GM12878 (cell line): ENCODE measurements around the gene RPEL1. TPM values are rescaled to one million over a fixed set of nuclear protein-coding genes. Genes with fewer than 3 reads are reported as not detected.

Experiments used
- ATAC-seq: fragments of 200-7000 bp; cut with Tn5 transposase; 3 replicates; pipeline ENCODE4 v1.9.1; 2020; ENCODE audit warnings: mild to moderate bottlenecking, moderate library complexity
- BruUV-seq: library from RNA; stranded (reverse); fragments of 400-500 nt; replicated peaks from 2 replicates; lab custom pipeline; 2021; lab: Mats Ljungman, UMichigan
- CTCF ChIA-PET: fragments of 300-600 bp; sonication (Branson Sonifier 250); formaldehyde crosslinking; extraction: SDS; loops from one replicate; lab custom pipeline; 2021; ENCODE audit warnings: inconsistent platforms; lab: Yijun Ruan, JAX
- POLR2A ChIA-PET: fragments of 350-600 bp; formaldehyde crosslinking; extraction: SDS; loops from one replicate; lab custom pipeline; 2021; ENCODE audit warnings: inconsistent platforms; lab: Charles Lee
- RAD21 ChIA-PET: fragments of 300-600 bp; sonication (Branson Sonifier 250); formaldehyde crosslinking; loops from one replicate; lab custom pipeline; 2023; ENCODE audit warnings: antibody characterized with exemption; ENCODE audit not compliant: unreplicated experiment; lab: Charles Lee
- SMC1A ChIA-PET: fragments of 300-600 bp; sonication (Branson Sonifier 250); formaldehyde crosslinking; loops from one replicate; lab custom pipeline; 2023; ENCODE audit not compliant: unreplicated experiment, uncharacterized antibody; lab: Charles Lee
- DNase-seq: peaks from one replicate; pipeline ENCODE4 v3.0.0-alpha.2; 2011; ENCODE audit warnings: low read depth, low spot score
- FAIRE-seq: peaks from 3 replicates; lab custom pipeline; 2011; peaks lifted over from hg19 to GRCh38; lab: Jason Lieb, UNC
- H2AFZ ChIP-seq: 2 replicates; pipeline ENCODE4 v1.6.0; 2011; ENCODE audit warnings: low read depth, low read length, control low read depth; ENCODE audit not compliant: control insufficient read depth
- H3K27ac ChIP-seq: 2 replicates; pipeline ENCODE4 v1.5.1; 2011; ENCODE audit warnings: control low read depth; ENCODE audit not compliant: control insufficient read depth, insufficient read depth
- H3K27me3 ChIP-seq, 2 experiments: replicated peaks in 1 of 2; 2 replicates each; pipeline versions ENCODE4 v1.6.0 to v1.6.1; 2011; ENCODE audit warnings: low read length in 1 of 2; ENCODE audit not compliant: control insufficient read depth in 2 of 2, insufficient read depth in 2 of 2
- H3K36me3 ChIP-seq, 2 experiments: 2 replicates each; pipeline ENCODE4 v1.5.1; 2011; ENCODE audit warnings: low read length in 1 of 2; ENCODE audit not compliant: control insufficient read depth in 2 of 2, insufficient read depth in 2 of 2
- H3K4me1 ChIP-seq: 2 replicates; pipeline ENCODE4 v1.6.1; 2011; ENCODE audit warnings: mild to moderate bottlenecking, low read length, moderate library complexity, mixed read lengths; ENCODE audit not compliant: control insufficient read depth, insufficient read depth
- H3K4me2 ChIP-seq: 2 replicates; pipeline ENCODE4 v1.6.0; 2011; ENCODE audit warnings: control low read depth; ENCODE audit not compliant: control insufficient read depth, insufficient read depth
- H3K4me3 ChIP-seq: fragments of 200-600 bp; sonication (generic); 2 replicates; pipeline ENCODE4 v1.5.1; 2016
- H3K79me2 ChIP-seq: 2 replicates; pipeline ENCODE4 v1.6.0; 2011; ENCODE audit warnings: low read length; ENCODE audit not compliant: control insufficient read depth, insufficient read depth
- H3K9ac ChIP-seq: 2 replicates; pipeline ENCODE4 v1.8.0; 2011; ENCODE audit warnings: low read length, control low read depth, mixed read lengths; ENCODE audit not compliant: control insufficient read depth, insufficient read depth
- H3K9me3 ChIP-seq: replicated peaks from 3 replicates; pipeline ENCODE4 v1.5.1; 2011; ENCODE audit warnings: mild to moderate bottlenecking, low read length; ENCODE audit not compliant: control insufficient read depth, insufficient read depth
- H4K20me1 ChIP-seq: 2 replicates; pipeline ENCODE4 v1.6.0; 2011; ENCODE audit not compliant: control insufficient read depth, insufficient read depth
- ATF3 ChIP-seq: IDR thresholded peaks from 2 replicates; pipeline ENCODE4 v1.6.1; 2011; ENCODE audit warnings: low read depth, mild to moderate bottlenecking, low read length, moderate library complexity, borderline replicate concordance; ENCODE audit errors: extremely low read depth
- BCL11A ChIP-seq: IDR thresholded peaks from 2 replicates; pipeline ENCODE4 v1.6.1; 2011; ENCODE audit warnings: low read depth, low read length
- CREB1 ChIP-seq: IDR thresholded peaks from 2 replicates; pipeline ENCODE4 v1.6.1; 2012; ENCODE audit warnings: low read depth, mild to moderate bottlenecking, inconsistent platforms
- ESRRA ChIP-seq: IDR thresholded peaks from 2 replicates; pipeline ENCODE4 v1.6.1; 2012; ENCODE audit warnings: mild to moderate bottlenecking, low read length, improper control_type of control experiment
- IRF5 ChIP-seq: fragments of 450-650 bp; IDR thresholded peaks from 2 replicates; pipeline ENCODE4 v1.6.1; 2017; ENCODE audit warnings: borderline replicate concordance
- JUNB ChIP-seq: IDR thresholded peaks from 2 replicates; pipeline ENCODE4 v1.6.1; 2016; ENCODE audit warnings: antibody characterized with exemption, mild to moderate bottlenecking
- KLF5 ChIP-seq: fragments of 450-650 bp; IDR thresholded peaks from 2 replicates; pipeline ENCODE4 v1.6.1; 2014; ENCODE audit warnings: mild to moderate bottlenecking; ENCODE audit not compliant: partially characterized antibody
- MXI1 ChIP-seq: fragments of 150-350 bp; IDR thresholded peaks from 2 replicates; pipeline ENCODE4 v1.6.1; 2011; ENCODE audit warnings: low read depth, mild to moderate bottlenecking, inconsistent platforms, low read length, improper control_type of control experiment
- NFIC ChIP-seq: IDR thresholded peaks from 2 replicates; pipeline ENCODE4 v1.6.1; 2012; ENCODE audit warnings: low read depth, mild to moderate bottlenecking, inconsistent platforms, low read length, moderate library complexity
- RCOR1 ChIP-seq: conservative IDR thresholded peaks from 2 replicates; pipeline ENCODE4 v1.6.1; 2012; ENCODE audit warnings: low read depth, low read length, improper control_type of control experiment
- SMAD5 ChIP-seq: IDR thresholded peaks from 2 replicates; pipeline ENCODE4 v1.6.1; 2016; ENCODE audit warnings: antibody characterized with exemption, low read depth
- SPI1 ChIP-seq: IDR thresholded peaks from 2 replicates; pipeline ENCODE4 v1.6.1; 2011; ENCODE audit warnings: low read depth, mild to moderate bottlenecking, low read length, moderate library complexity, borderline replicate concordance; ENCODE audit not compliant: insufficient read depth
- TCF7 ChIP-seq: IDR thresholded peaks from 2 replicates; pipeline ENCODE4 v1.6.1; 2014; ENCODE audit warnings: antibody characterized with exemption, borderline replicate concordance
- USF1 ChIP-seq: IDR thresholded peaks from 2 replicates; pipeline ENCODE4 v1.6.1; 2011; ENCODE audit warnings: borderline replicate concordance, low read depth, mild to moderate bottlenecking, moderate library complexity, mixed read lengths, low read length; ENCODE audit not compliant: insufficient read depth; ENCODE audit errors: extremely low read length
- ZNF24 ChIP-seq: fragments of 450-650 bp; IDR thresholded peaks from 2 replicates; pipeline ENCODE4 v1.6.1; 2017; ENCODE audit warnings: antibody characterized with exemption, mild to moderate bottlenecking
- ZZZ3 ChIP-seq: IDR thresholded peaks from 2 replicates; pipeline ENCODE4 v1.6.1; 2011; ENCODE audit warnings: low read depth; ENCODE audit not compliant: control insufficient read depth, insufficient read length
- WGBS: methylation state at CpG from one replicate; pipeline ENCODE4 v1.1.6; 2016; ENCODE audit warnings: low lambda C conversion rate; ENCODE audit not compliant: insufficient replicate concordance, insufficient coverage; ENCODE audit errors: missing lambda C conversion rate; 5-methylcytosine and 5-hydroxymethylcytosine counted together
- in situ Hi-C: fragments of 300-500 bp; cut with MboI; formaldehyde crosslinking; loops from 9 replicates; pipeline ENCODE4 v1.14.3; 2018; ENCODE audit warnings: mixed read lengths
- intact Hi-C: fragments of 100-400 bp; cut with micrococcal nuclease; formaldehyde crosslinking; loops from one replicate; pipeline ENCODE4 v1.14.2; 2022; ENCODE audit not compliant: unreplicated experiment
- polyA plus RNA-seq, 11 experiments: library from polyadenylated mRNA; depleted of rRNA in 4 of 11; unstranded in 6 of 11; stranded (reverse) in 5 of 11; fragments of >200 nt; fragmentation: Nextera tagmentation in 4 of 11; fragmentation: Illumina TruSeq in 1 of 11; extraction: Ambion mirVana in 4 of 11; extraction: Trizol in 1 of 11; gene quantifications; 1 replicate in 1 of 11; 2 replicates in 10 of 11; pipeline versions ENCODE4 v1.2.1 to v1.2.3, GENCODE V29; 2011 to 2016; ENCODE audit warnings: inconsistent platforms in 2 of 11, missing spikeins in 2 of 11, low read depth in 1 of 11
- total RNA-seq, 4 experiments: library from RNA; depleted of rRNA in 3 of 4; stranded (reverse); fragments of >200 nt in 3 of 4; fragmentation: Illumina TruSeq in 1 of 4; extraction: Trizol in 1 of 4; gene quantifications; 2 replicates each; pipeline versions ENCODE4 v1.2.1 to v1.2.3, GENCODE V29; 2013 to 2021
- TF ChIP-seq, protein P1 (sequence below), 3 experiments: IDR thresholded peaks in 2 of 3; conservative IDR thresholded peaks in 1 of 3; 2 replicates each; pipeline ENCODE4 v1.5.1; 2011; ENCODE audit warnings: low read depth in 3 of 3, low read length in 3 of 3, mild to moderate bottlenecking in 3 of 3, control low read depth in 2 of 3, moderate library complexity in 2 of 3, inconsistent platforms in 1 of 3, mixed read lengths in 1 of 3; ENCODE audit not compliant: control insufficient read depth in 2 of 3, insufficient read depth in 1 of 3; ENCODE audit errors: extremely low read depth in 1 of 3
- TF ChIP-seq, protein P2 (sequence below): fragments of 450-650 bp; IDR thresholded peaks from 2 replicates; pipeline ENCODE4 v1.6.1; 2017; ENCODE audit warnings: mild to moderate bottlenecking

The RPEL1 gene
- total and polyA plus RNA-seq, 10 of the 15 experiments (the other 5 are each of a cell fraction or from before 2014, with no cell fraction given), result 0.04 to 0.08 (median 0.06) TPM; not detected in 6

DNA sequence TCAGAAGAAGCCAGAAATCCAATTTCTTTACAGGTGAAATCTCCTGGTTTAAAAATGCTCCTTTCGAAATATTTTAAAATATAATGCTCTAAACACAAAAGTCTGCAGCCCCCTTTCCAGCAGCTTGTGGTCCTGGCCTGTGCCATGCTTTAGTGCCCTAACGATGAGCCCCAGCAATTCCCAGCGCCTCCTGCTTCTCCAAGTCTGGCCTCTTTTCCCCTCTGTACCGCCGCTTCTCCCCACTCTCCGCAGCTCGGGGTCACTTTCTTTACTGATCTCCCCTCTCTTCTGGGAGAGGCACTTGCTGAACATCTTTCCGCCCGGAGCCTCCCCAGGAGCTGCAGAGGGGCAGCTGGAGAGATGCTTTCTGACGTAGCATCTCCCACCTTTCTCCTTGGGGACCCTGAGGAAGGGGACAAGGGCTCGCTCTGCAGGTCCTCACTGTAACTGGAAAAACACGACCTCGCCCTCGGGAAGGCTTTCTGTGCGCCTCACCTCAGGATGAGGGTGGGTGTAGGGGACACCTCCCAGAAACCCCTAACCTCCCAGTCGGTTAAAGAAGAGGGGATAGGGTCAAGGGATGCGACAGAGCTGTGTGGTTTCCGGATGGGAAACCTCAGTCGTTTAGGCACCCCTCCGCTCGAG lies 30.7 kb downstream of the RPEL1 start:
- no peak for FAIRE-seq
- H2AFZ ChIP-seq, result no peak overlapping the region

More for the DNA sequence above, 30.7 kb downstream of the RPEL1 start:
- no TSS peak for BruUV-seq
- CTCF ChIA-PET, result no interaction called here
- no peak overlapping the region for H3K9ac ChIP-seq
- H3K9me3 ChIP-seq, result no peaks in the 10 kb centered on the region; the same call in 2 of the 3 replicates
- H3K27ac ChIP-seq, result no peak overlapping the region
- TF ChIP-seq MXI1 (no peak), USF1 (no peak), SMAD5 (no peak), TCF7 (no peak), KLF5 (no peak), JUNB (no peak), ATF3 (no peak), BCL11A (no peak), ZNF24 (no peak), IRF5 (no peak), ESRRA (no peak), ZZZ3 (no peak), CREB1 (no peak), NFIC (no peak), SPI1 (no peak), RCOR1 (no peak)
- TF ChIP-seq, protein P1, sequence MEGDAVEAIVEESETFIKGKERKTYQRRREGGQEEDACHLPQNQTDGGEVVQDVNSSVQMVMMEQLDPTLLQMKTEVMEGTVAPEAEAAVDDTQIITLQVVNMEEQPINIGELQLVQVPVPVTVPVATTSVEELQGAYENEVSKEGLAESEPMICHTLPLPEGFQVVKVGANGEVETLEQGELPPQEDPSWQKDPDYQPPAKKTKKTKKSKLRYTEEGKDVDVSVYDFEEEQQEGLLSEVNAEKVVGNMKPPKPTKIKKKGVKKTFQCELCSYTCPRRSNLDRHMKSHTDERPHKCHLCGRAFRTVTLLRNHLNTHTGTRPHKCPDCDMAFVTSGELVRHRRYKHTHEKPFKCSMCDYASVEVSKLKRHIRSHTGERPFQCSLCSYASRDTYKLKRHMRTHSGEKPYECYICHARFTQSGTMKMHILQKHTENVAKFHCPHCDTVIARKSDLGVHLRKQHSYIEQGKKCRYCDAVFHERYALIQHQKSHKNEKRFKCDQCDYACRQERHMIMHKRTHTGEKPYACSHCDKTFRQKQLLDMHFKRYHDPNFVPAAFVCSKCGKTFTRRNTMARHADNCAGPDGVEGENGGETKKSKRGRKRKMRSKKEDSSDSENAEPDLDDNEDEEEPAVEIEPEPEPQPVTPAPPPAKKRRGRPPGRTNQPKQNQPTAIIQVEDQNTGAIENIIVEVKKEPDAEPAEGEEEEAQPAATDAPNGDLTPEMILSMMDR (IDR thresholded peaks at IDR 0.05 in 2 of 3, conservative IDR thresholded peaks at IDR 0.05 in 1 of 3; ENCODE audit: control insufficient read depth in 2 of 3, extremely low read depth in 1 of 3, insufficient read depth in 1 of 3, low read depth in 3 of 3, low read length in 3 of 3), result no peak
- TF ChIP-seq, protein P2, sequence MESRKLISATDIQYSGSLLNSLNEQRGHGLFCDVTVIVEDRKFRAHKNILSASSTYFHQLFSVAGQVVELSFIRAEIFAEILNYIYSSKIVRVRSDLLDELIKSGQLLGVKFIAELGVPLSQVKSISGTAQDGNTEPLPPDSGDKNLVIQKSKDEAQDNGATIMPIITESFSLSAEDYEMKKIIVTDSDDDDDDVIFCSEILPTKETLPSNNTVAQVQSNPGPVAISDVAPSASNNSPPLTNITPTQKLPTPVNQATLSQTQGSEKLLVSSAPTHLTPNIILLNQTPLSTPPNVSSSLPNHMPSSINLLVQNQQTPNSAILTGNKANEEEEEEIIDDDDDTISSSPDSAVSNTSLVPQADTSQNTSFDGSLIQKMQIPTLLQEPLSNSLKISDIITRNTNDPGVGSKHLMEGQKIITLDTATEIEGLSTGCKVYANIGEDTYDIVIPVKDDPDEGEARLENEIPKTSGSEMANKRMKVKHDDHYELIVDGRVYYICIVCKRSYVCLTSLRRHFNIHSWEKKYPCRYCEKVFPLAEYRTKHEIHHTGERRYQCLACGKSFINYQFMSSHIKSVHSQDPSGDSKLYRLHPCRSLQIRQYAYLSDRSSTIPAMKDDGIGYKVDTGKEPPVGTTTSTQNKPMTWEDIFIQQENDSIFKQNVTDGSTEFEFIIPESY, result no peak
- TF ChIP-seq, all 136 proteins: peak for 0
- H3K36me3 ChIP-seq, result no peaks in the 10 kb centered on the region
- ATAC-seq (no peak), DNase-seq (no peak)
- in situ Hi-C loops, result no loop called here
- WGBS, result 30% methylated on average over 21 of the region's 21 CpGs
- intact Hi-C loops, result no loop called here
- RAD21 ChIA-PET, result no interaction called here
- no peaks in the 10 kb centered on the region; the same call in 1 of the 2 replicates for H3K4me1 ChIP-seq
- no peak overlapping the region for H3K4me3 ChIP-seq
- POLR2A ChIA-PET, result no interaction called here
- H4K20me1 ChIP-seq, result peaks cover 3% of the 10 kb centered on the region; the same call in 1 of the 2 replicates
- no peaks in the 10 kb centered on the region for H3K79me2 ChIP-seq
- peaks cover 0 to 6% of the 10 kb centered on the region in 2 experiments for H3K27me3 ChIP-seq
- SMC1A ChIA-PET, result no interaction called here
- no peak overlapping the region; the same call in 1 of the 2 replicates for H3K4me2 ChIP-seq
